Kidney tubule cell (primary cell): ENCODE data around the gene FCRLB.
A peak's percentile ranks its signal among the peaks of the same experiment; 100 is the strongest.
"Not testable (repeated sequence)": the region's sequence is repeated elsewhere in the genome, so short reads cannot be mapped to it uniquely, and the experiment has no call there.

Experiments
- DNase-seq: peaks from one replicate; pipeline ENCODE4 v3.0.0-alpha.2; 2018; ENCODE audit warnings: low spot score

FCRLB gene

GRCh38 chr1:161720956-161721737, at the start of gene FCRLB:
TSS of gene FCRLB (plus strand) at chr1:161721544. CDS start at chr1:161722673, 1,129 bp downstream.
- DNase-seq = no peak

GRCh38 chr1:161673437-161673836, 47.9 kb upstream of the FCRLB start:
- DNase-seq = not testable (repeated sequence)

- DNase-seq = peak; percentile 22
Measured at GRCh38 chr1:161674447-161674846, 46.9 kb upstream of the FCRLB start.

- DNase-seq = not testable (repeated sequence)
Measured at GRCh38 chr1:161674908-161675307, 46.4 kb upstream of the FCRLB start.

- DNase-seq = no peak
Measured at GRCh38 chr1:161676441-161676840, 44.9 kb upstream of the FCRLB start.

GRCh38 chr1:161676958-161677689, 44.2 kb upstream of the FCRLB start:
- DNase-seq = no peak

- DNase-seq = no peak
Measured at GRCh38 chr1:161678500-161678899, 42.8 kb upstream of the FCRLB start.

GRCh38 chr1:161681879-161682278, 39.5 kb upstream of the FCRLB start:
- no peak for DNase-seq

- DNase-seq = no peak
Measured at GRCh38 chr1:161688946-161689345, 32.4 kb upstream of the FCRLB start.

GRCh38 chr1:161691846-161692245, 29.5 kb upstream of the FCRLB start:
- DNase-seq = no peak

- not testable (repeated sequence) for DNase-seq
Measured at GRCh38 chr1:161693020-161693712, 28.2 kb upstream of the FCRLB start.

GRCh38 chr1:161698302-161698701, 23.0 kb upstream of the FCRLB start:
- DNase-seq = not testable (repeated sequence)

GRCh38 chr1:161702250-161702649, 19.1 kb upstream of the FCRLB start:
- DNase-seq = peak; percentile 89

- DNase-seq = no peak
Measured at GRCh38 chr1:161705537-161705936, 15.8 kb upstream of the FCRLB start.

- peak; percentile 87 for DNase-seq
Measured at GRCh38 chr1:161706113-161706481, 15.2 kb upstream of the FCRLB start.

GRCh38 chr1:161706482-161707347, 14.6 kb upstream of the FCRLB start, which contains the start of gene FCRLA:
TSS of gene FCRLA (plus strand) at chr1:161707229. CDS start at chr1:161707265, 36 bp downstream.
- DNase-seq = peak; percentile 98

- DNase-seq = no peak
Measured at GRCh38 chr1:161707503-161707902, 13.8 kb upstream of the FCRLB start.

- peak; percentile 8 for DNase-seq
Measured at GRCh38 chr1:161709373-161709772, 12.0 kb upstream of the FCRLB start.

GRCh38 chr1:161710560-161710959, 10.8 kb upstream of the FCRLB start:
- DNase-seq = no peak

GRCh38 chr1:161718559-161719324, 2.6 kb upstream of the FCRLB start:
- no peak for DNase-seq

- no peak for DNase-seq
Measured at GRCh38 chr1:161719325-161719611, 2.1 kb upstream of the FCRLB start.
